HepG2 (cell line): ENCODE measurements around the gene KLF6. TPM values are rescaled to one million over a fixed set of nuclear protein-coding genes. Genes with fewer than 3 reads are reported as not detected.

Experiments used
- AHR ChIP-seq: IDR thresholded peaks from 2 replicates; pipeline ENCODE4 v1.6.1; 2018; ENCODE audit warnings: missing genetic modification reagents, missing compliant biosample characterization
- BATF2 ChIP-seq: sonication (generic); formaldehyde crosslinking; IDR thresholded peaks from 2 replicates; pipeline ENCODE4 v1.8.0; 2022; ENCODE audit warnings: mild to moderate bottlenecking, missing genetic modification reagents, moderate library complexity
- CBX1 ChIP-seq: IDR thresholded peaks from one replicate; pipeline ENCODE4 v1.6.1; 2016; ENCODE audit warnings: antibody characterized with exemption, low read depth
- E2F1 ChIP-seq: sonication (generic); formaldehyde crosslinking; IDR thresholded peaks from 2 replicates; pipeline ENCODE4 v1.5.0; 2020; ENCODE audit warnings: missing genetic modification reagents
- FIP1L1 ChIP-seq: fragments of 200-400 bp; formaldehyde crosslinking; IDR thresholded peaks from 2 replicates; pipeline ENCODE4 v1.6.1; 2018; ENCODE audit warnings: low read depth, mild to moderate bottlenecking, low read length, moderate library complexity, borderline replicate concordance; ENCODE audit not compliant: insufficient read depth
- FLYWCH1 ChIP-seq: sonication (generic); formaldehyde crosslinking; IDR thresholded peaks from 2 replicates; pipeline ENCODE4 v1.8.1; 2023; ENCODE audit warnings: mild to moderate bottlenecking, missing genetic modification reagents
- FOXA3 ChIP-seq: IDR thresholded peaks from 2 replicates; pipeline ENCODE4 v1.6.1; 2016; ENCODE audit warnings: missing genetic modification reagents, missing compliant biosample characterization
- FOXP1 ChIP-seq, 2 experiments: fragments of 450-650 bp in 1 of 2; IDR thresholded peaks; 2 replicates each; pipeline ENCODE4 v1.6.1; 2017 to 2018; ENCODE audit warnings: antibody characterized with exemption in 1 of 2
- HOXA7 ChIP-seq: sonication (generic); formaldehyde crosslinking; IDR thresholded peaks from 2 replicates; pipeline ENCODE4 v1.8.1; 2022; ENCODE audit warnings: mild to moderate bottlenecking, missing genetic modification reagents, moderate library complexity
- KDM3A ChIP-seq: IDR thresholded peaks from 2 replicates; pipeline ENCODE4 v1.6.1; 2018; ENCODE audit warnings: low read depth, missing compliant biosample characterization
- MAX ChIP-seq: IDR thresholded peaks from 2 replicates; pipeline ENCODE4 v1.6.1; 2012; ENCODE audit warnings: inconsistent platforms
- MNT ChIP-seq: fragments of 450-650 bp; IDR thresholded peaks from 2 replicates; pipeline ENCODE4 v1.6.1; 2016
- NONO ChIP-seq, 2 experiments: fragments of 450-650 bp in 1 of 2; sonication (generic) in 1 of 2; formaldehyde crosslinking in 1 of 2; IDR thresholded peaks in 1 of 2; conservative IDR thresholded peaks in 1 of 2; 2 replicates each; pipeline versions ENCODE4 v1.6.1 to v1.8.0; 2017 to 2022; ENCODE audit warnings: mild to moderate bottlenecking in 1 of 2, missing genetic modification reagents in 1 of 2, moderate library complexity in 1 of 2
- NR2F1 ChIP-seq, 2 experiments: fragments of 450-650 bp in 1 of 2; formaldehyde crosslinking in 1 of 2; IDR thresholded peaks; 2 replicates each; pipeline versions ENCODE4 v1.5.0 to v1.6.1; 2016 to 2020; ENCODE audit warnings: mild to moderate bottlenecking in 1 of 2, missing compliant biosample characterization in 1 of 2, missing genetic modification reagents in 1 of 2, moderate library complexity in 1 of 2
- PBX3 ChIP-seq: sonication (generic); formaldehyde crosslinking; IDR thresholded peaks from 2 replicates; pipeline ENCODE4 v1.8.1; 2023; ENCODE audit warnings: missing genetic modification reagents, inconsistent platforms, borderline replicate concordance
- RFXANK ChIP-seq: IDR thresholded peaks from 2 replicates; pipeline ENCODE4 v1.6.1; 2016
- ZNF256 ChIP-seq: sonication (generic); formaldehyde crosslinking; conservative IDR thresholded peaks from 2 replicates; pipeline ENCODE4 v1.4.0; 2020; ENCODE audit warnings: missing genetic modification reagents
- ZNF318 ChIP-seq: sonication (generic); formaldehyde crosslinking; IDR thresholded peaks from 2 replicates; pipeline ENCODE4 v1.4.0; 2020; ENCODE audit warnings: mild to moderate bottlenecking, missing genetic modification reagents
- polyA plus RNA-seq, 8 experiments: library from polyadenylated mRNA; depleted of rRNA in 3 of 8; stranded (reverse) in 7 of 8; unstranded in 1 of 8; fragments of >200 nt; fragmentation: Illumina TruSeq in 4 of 8; extraction: Trizol in 4 of 8; gene quantifications; 2 replicates each; pipeline versions ENCODE4 v1.2.1 to v1.2.3, GENCODE V29; 2011 to 2016; ENCODE audit warnings: low read depth in 4 of 8, missing spikeins in 1 of 8, mixed read lengths in 1 of 8; ENCODE audit not compliant: insufficient read depth in 1 of 8
- total RNA-seq, 5 experiments: library from RNA; depleted of rRNA; stranded (reverse); fragments of >200 nt; fragmentation: Illumina TruSeq; extraction: Trizol; gene quantifications; 2 replicates each; pipeline ENCODE4 v1.2.3, GENCODE V29; 2016; ENCODE audit warnings: low read depth in 1 of 5

The KLF6 gene
- total and polyA plus RNA-seq, 2 of the 13 experiments (the other 11 are each of a cell fraction or from before 2014, with no cell fraction given): 27.0 to 71.9 TPM

- TF ChIP-seq ZNF318 (CRISPR knock-in tag): no peak
- no peak for TF ChIP-seq HOXA7 (CRISPR knock-in tag)
- peak; percentile 25; the same call in 1 of the 2 replicates for TF ChIP-seq MAX
- TF ChIP-seq FLYWCH1 (CRISPR knock-in tag): no peak
- TF ChIP-seq KDM3A (CRISPR knock-in tag): no peak
- TF ChIP-seq E2F1 (CRISPR knock-in tag): no peak
- TF ChIP-seq BATF2 (CRISPR knock-in tag): no peak
- no peak for TF ChIP-seq ZNF256 (CRISPR knock-in tag)
- no peak for TF ChIP-seq NONO (IDR thresholded peaks at IDR 0.05)
- no peak for TF ChIP-seq NONO (CRISPR knock-in tag; conservative IDR thresholded peaks at IDR 0.05)
- TF ChIP-seq NR2F1 (CRISPR knock-in tag; IDR thresholded peaks at IDR 0.05): no peak
- TF ChIP-seq PBX3: no peak
- TF ChIP-seq FIP1L1: no peak
- no peak for TF ChIP-seq MNT
- peak; percentile 88 for TF ChIP-seq FOXA3 (CRISPR knock-in tag)
- TF ChIP-seq CBX1: no peak
- TF ChIP-seq AHR: no peak
- TF ChIP-seq RFXANK (CRISPR knock-in tag): no peak
- TF ChIP-seq FOXP1 (IDR thresholded peaks at IDR 0.05): no peak
- peak; percentile 96 for TF ChIP-seq FOXP1 (CRISPR knock-in tag; IDR thresholded peaks at IDR 0.05)
These were observed 37.0 kb downstream of the KLF6 start (continued) for GRCh38 chr10:3747984-3748383.
